Esophagus mucosa (tissue), 1 donor: Measurements from ENCODE around the gene GKN1. TPM values are rescaled to one million over a fixed set of nuclear protein-coding genes. Genes with fewer than 3 reads are reported as not detected.

ENCODE experiments used
- ATAC-seq: fragments of 200-7000 bp; cut with Tn5 transposase; one replicate; pipeline ENCODE4 v1.9.1; 2020
- total RNA-seq: library from RNA; stranded (reverse); gene quantifications from one replicate; pipeline ENCODE4 v1.2.4, GENCODE V29; 2023
- donor health status: DM: yes; HTN: yes; CAD: no.

Gene GKN1
- total RNA-seq, 1 donor from 2014 or later, result not detected

GRCh38 chr2:68961380-68961779 lies 13.1 kb upstream of the GKN1 start:
- no peak for ATAC-seq

GRCh38 chr2:68964282-68964681 lies 10.2 kb upstream of the GKN1 start:
- no peak for ATAC-seq

GRCh38 chr2:68968221-68968620 lies 6.2 kb upstream of the GKN1 start:
- ATAC-seq, result no peak

GRCh38 chr2:68969736-68970490 lies 4.5 kb upstream of the GKN1 start:
- ATAC-seq, result no peak

DNA sequence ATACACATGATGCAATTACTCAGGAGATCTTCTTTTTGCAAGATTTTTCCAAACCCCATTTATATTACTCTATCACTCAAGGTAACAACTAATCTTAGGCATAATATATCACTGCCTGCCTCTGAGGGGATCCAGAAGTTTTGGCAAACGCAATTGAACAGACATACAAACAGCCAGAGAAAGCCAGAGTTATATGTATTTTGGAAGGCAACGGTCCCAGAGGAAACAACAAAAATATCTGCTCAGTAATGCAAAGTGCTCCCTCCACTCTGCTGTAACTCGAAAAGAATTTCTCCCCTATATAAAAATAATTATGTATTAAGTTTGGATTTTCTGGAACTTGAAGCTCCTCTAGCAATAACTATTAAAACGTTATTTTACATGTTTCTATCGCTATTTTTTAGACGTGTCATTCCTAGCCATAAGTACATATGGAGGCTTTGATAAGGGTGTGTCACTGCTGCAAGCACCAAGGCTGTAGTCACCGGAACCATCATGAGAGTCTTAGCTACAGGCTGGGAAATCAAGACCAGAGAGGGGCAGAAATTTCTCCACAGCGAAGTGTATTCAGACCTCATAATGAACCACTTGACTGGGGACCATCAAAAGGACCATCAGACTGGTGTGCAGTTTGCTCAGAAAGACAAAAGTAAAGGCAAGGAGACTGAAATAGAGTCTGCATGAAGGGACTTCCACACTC lies 3.7 kb upstream of the GKN1 start:
- no peak for ATAC-seq

DNA sequence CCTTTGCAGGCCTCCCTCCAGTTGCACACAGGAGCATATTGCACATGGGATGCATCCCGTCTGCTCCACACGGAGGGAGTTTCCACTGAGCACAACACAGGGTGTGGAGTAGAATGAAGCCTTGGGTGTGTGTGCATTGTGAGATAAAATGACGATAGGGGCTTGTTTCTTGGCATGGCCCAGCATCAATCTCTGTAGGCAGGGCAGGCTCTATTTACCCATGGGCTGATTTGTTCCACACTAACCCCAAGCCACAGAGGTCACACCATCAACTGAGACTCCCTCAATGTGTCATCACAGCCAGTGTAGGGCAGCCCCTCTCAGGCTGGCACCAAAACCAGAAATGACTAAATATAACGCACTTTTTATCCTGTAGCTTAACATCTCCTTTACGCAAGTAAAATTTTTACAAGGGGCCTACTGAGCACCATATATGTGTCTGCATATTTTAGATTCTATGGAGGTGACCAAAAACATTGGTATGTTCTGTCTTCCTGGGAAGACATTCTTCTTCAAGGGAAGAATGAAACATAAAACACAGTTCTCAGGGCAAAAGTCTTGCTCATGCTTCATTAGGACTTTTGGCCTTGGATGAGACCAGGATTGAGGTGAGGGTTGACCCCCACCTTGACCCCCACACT lies 2.7 kb upstream of the GKN1 start:
- ATAC-seq, result no peak

DNA sequence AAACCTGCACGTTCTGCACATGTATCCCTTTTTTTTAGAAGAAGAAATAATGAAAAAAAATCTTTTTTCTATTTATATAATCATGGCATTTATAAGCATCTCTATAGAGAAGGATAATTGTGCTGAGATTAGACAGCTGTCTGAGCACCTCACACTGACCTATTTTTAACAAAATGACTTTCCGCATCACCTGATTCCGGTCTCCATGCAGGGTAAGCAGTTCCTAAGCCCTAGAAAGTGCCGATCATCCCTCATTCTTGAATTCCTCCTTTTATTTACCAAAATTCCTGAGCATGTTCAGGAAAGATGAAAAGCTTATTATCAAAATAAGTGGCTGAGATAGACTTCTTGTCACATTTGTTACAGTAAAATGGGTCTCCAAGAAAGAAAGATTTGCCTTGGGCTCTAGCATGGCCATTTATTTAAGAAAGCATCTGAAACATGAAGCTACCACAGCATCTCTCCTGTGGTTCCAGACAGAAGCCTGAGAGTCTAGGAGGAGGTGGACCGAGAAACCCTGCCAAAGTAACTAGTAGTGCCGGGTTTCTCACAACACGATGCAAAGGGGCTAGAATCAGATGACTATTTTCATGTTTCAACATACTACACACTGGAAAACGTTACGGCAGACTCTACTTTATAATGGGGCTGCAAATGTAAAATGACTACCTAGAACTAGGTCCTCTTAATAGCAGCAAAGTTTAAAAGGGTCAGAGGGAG lies 670 bp downstream of the GKN1 start:
- no peak for ATAC-seq

DNA sequence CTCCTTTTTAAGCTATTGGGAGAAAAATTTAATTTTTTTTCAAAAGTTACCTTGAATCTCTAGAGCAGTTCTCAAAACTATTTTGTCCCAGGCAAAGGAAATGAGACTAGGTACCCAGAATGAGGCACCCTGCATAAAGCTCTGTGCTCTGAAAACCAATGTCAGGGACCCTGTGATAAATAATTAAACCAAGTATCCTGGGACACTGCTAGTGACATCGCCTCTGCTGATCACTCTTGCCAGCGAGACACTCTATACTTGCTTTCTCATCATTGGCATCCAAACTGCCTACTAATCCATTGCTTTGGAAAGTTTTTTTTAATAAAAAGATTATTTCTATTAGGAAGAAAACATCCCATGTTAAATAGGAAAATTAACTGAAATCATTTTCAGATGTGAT lies 1.4 kb downstream of the GKN1 start:
- no peak for ATAC-seq

DNA sequence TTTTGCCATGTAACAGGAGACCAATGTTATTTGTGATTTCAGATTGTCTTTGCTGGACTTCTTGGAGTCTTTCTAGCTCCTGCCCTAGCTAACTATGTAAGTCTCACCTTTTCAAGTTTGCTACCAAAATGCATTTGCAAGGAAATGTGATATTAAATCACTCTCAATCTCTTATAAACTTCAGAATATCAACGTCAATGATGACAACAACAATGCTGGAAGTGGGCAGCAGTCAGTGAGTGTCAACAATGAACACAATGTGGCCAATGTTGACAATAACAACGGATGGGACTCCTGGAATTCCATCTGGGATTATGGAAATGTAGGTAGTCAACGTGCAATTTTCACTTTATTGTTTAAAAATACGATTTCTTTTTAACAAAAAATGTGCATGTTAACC lies 3.0 kb downstream of the GKN1 start:
- no peak for ATAC-seq

DNA sequence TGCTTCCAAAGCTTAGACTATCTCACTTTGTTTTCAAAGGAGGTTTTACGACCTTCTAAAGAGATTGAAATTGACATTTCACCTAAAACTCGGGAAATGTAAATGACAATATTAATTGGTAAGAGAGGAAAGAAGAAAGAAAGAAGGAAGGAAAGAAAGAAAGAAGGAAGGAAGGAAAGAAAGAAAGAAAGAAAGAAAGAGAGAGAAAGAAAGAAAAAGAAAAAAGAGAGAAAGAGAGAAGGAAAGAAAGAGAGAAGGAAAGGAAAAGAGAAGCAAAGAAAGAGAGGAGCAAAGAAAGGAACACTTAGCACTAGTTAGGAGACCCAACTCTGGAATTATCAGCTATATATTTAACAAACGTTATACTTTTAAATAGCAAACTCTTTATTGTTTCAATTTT lies 3.7 kb downstream of the GKN1 start:
- no peak for ATAC-seq

DNA sequence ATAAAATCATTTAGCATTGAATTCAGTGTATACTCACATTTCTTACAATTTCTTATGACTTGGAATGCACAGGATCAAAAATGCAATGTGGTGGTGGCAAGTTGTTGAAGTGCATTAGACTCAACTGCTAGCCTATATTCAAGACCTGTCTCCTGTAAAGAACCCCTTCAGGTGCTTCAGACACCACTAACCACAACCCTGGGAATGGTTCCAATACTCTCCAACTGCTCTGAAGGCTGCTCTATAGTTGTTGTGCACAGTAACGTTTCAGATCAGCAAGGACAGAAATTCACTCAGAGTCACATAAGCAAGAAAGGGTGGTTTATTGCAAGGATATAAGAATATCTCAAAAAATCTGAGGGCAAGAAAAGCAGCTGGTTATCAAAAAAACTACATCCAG lies 6.5 kb downstream of the GKN1 start:
- ATAC-seq, result no peak

DNA sequence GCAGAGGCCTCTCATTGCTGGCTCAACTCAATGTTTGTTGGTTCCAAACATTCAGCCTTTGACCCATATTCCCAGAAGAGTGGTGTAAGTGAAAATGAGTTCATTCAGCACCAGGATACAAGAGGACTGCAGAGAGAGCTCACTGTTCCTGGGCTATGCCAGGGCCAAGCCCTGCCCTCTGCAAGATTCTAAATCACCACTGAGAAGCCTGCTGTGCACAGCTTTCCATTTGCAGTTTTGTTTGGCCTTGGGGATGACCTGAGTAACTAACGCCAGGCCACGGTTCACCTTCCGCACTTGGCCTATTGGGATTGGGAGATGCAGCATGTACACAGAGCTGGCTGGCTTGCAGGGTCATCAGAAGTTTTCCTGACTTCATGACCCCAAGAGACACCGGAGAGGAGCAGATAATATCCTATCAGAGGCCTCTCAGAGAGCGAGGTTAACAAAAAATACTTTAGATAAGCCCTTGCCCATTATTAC lies 12.6 kb downstream of the GKN1 start:
- ATAC-seq, result no peak

- no peak for ATAC-seq
These were observed 14.6 kb downstream of the GKN1 start for GRCh38 chr2:68989035-68989434.

DNA sequence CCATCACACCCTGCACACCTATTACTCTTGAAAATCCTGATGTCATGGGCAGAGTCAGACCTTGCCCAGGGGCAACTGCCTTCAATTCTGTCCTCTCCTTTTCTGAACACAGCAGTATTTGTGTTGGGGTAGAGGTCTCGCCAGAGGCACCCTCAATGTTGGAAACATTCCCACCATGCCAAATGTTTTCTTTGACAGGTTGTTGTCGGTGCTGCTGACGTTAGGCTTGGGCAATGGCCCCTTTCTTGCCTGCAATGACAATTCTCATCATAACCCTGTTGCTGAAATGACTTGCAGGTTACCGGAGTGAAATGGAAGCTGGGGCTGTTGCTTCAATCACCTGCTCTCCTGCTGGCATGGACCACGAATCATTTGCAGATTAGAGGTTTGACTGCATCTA lies 17.9 kb downstream of the GKN1 start:
- no peak for ATAC-seq

DNA sequence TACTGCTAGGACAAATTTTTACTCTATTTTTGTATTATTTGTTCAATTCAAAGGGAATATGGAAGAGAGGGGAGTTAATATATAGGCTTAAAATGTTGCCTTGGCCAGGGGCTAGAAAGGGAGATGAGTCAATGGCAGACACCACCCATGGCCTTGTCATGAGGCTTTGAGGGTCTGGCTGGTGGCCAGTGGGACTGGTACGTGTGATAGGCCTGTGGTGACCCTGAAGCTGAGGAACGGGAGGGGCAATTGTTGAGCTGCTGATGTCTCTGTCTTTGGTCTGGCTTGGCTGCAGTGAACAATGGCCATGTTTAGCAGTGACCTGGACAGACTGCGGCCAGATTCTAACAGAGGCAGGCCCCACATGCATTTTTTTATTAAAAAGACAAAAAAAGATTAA lies 18.5 kb downstream of the GKN1 start:
- no peak for ATAC-seq

GRCh38 chr2:68993660-68994059 lies 19.2 kb downstream of the GKN1 start:
- no peak for ATAC-seq

- ATAC-seq, result no peak
These were observed 20.4 kb downstream of the GKN1 start for GRCh38 chr2:68994864-68995263.

GRCh38 chr2:68995916-68996315 lies 21.5 kb downstream of the GKN1 start:
- ATAC-seq, result no peak

GRCh38 chr2:68997401-68997800 lies 23.0 kb downstream of the GKN1 start:
- no peak for ATAC-seq

GRCh38 chr2:69001879-69002278 lies 27.4 kb downstream of the GKN1 start:
- ATAC-seq, result no peak

DNA sequence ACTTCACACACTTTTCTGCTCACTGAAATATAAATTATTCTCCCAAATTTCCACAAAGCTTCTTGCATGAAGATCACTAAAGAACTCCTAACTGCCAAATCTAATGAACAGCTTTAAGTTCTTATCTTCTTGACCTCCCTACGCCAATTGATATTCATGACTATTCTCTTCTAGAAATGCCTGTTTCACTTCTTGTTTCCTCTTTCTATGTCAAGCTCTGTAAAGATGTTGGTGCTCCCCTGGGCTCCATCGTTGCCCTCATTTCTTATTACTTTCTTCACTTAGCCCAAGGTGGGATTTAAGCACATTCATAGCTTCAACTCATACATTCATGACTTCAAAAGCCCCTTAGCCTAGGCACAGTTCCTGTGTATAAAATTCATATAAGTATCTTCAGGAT lies 29.3 kb downstream of the GKN1 start:
- ATAC-seq, result no peak

- ATAC-seq, result no peak
These were observed 32.7 kb downstream of the GKN1 start for GRCh38 chr2:69007169-69007568.

DNA sequence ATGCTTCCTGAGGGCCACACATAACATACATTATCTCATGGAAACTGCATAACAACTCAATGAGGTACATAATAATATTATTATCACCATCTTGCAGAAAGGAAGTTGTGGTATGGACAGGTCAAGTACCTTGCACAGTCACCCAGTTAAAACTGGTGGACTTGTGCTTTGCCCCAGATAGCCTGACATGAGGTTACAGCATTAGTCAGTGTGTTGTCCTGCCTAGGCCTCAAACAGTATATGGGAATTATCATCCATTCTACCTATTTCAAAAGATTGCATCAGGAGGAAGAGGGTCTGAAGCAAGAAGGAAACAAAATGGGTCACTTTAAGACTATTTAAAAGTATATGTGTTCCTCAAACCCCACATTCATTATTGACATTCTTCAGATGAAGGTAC lies 33.2 kb downstream of the GKN1 start:
- ATAC-seq, result no peak
